Mesenchymal stem cell (in vitro differentiated cells and primary cell): ENCODE data around the gene ZNF460.

Source experiments
- DNase-seq: peaks from one replicate; pipeline ENCODE4 v3.0.0-alpha.2; 2013
- H2AFZ ChIP-seq: one replicate; pipeline ENCODE4 v1.6.1; 2013; ENCODE audit warnings: low read depth, mild to moderate bottlenecking, control low read depth, inconsistent platforms, low read length, moderate library complexity
- H2AK5ac ChIP-seq: 2 replicates; pipeline ENCODE4 v1.6.1; 2013; ENCODE audit warnings: low read length, moderate library complexity, mild to moderate bottlenecking, inconsistent platforms; ENCODE audit not compliant: severe bottlenecking
- H2BK120ac ChIP-seq: one replicate; pipeline ENCODE4 v1.6.1; 2013; ENCODE audit warnings: low read depth, mild to moderate bottlenecking, inconsistent platforms, low read length, moderate library complexity
- H2BK12ac ChIP-seq, 2 experiments: one replicate each; pipeline ENCODE4 v1.6.1; 2013; ENCODE audit warnings: inconsistent platforms in 2 of 2, low read length in 2 of 2, mild to moderate bottlenecking in 2 of 2, moderate library complexity in 2 of 2, control low read depth in 1 of 2
- H2BK15ac ChIP-seq: one replicate; pipeline ENCODE4 v1.6.1; 2013; ENCODE audit warnings: mild to moderate bottlenecking, low read depth, inconsistent platforms; ENCODE audit not compliant: poor library complexity, severe bottlenecking
- H2BK5ac ChIP-seq: 2 replicates; pipeline ENCODE4 v1.6.1; 2013; ENCODE audit warnings: low read depth, mild to moderate bottlenecking, low read length, control low read depth, inconsistent platforms; ENCODE audit not compliant: poor library complexity, severe bottlenecking
- H3K14ac ChIP-seq, 2 experiments: one replicate each; pipeline ENCODE4 v1.6.1; 2013; ENCODE audit warnings: inconsistent platforms in 2 of 2, low read length in 2 of 2, control low read depth in 1 of 2, mild to moderate bottlenecking in 1 of 2, moderate library complexity in 1 of 2
- H3K18ac ChIP-seq, 2 experiments: one replicate each; pipeline ENCODE4 v1.6.1; 2013; ENCODE audit warnings: inconsistent platforms in 2 of 2, low read length in 2 of 2, control low read depth in 1 of 2, low read depth in 1 of 2, mild to moderate bottlenecking in 1 of 2
- H3K23ac ChIP-seq, 2 experiments: one replicate each; pipeline ENCODE4 v1.6.1; 2013; ENCODE audit warnings: inconsistent platforms in 2 of 2, low read length in 2 of 2, mild to moderate bottlenecking in 2 of 2, moderate library complexity in 2 of 2, control low read depth in 1 of 2
- H3K27ac ChIP-seq: 2 replicates; pipeline ENCODE4 v1.5.1; 2013; ENCODE audit warnings: mild to moderate bottlenecking, moderate library complexity, low read length, control low read depth, inconsistent platforms; ENCODE audit not compliant: poor library complexity, severe bottlenecking
- H3K27me3 ChIP-seq, 2 experiments: 2 replicates each; pipeline versions ENCODE4 v1.6.1 to v1.7.0; 2013; ENCODE audit warnings: low read length in 2 of 2, mild to moderate bottlenecking in 2 of 2, moderate library complexity in 2 of 2, control low read depth in 1 of 2, inconsistent platforms in 1 of 2; ENCODE audit not compliant: control insufficient read depth in 1 of 2, insufficient read depth in 1 of 2
- H3K36me3 ChIP-seq, 2 experiments: 2 replicates each; pipeline versions ENCODE4 v1.6.1 to v1.7.0; 2013; ENCODE audit warnings: low read length in 2 of 2, control low read depth in 1 of 2, inconsistent platforms in 1 of 2, low read depth in 1 of 2, mild to moderate bottlenecking in 1 of 2; ENCODE audit not compliant: insufficient read depth in 2 of 2, control insufficient read depth in 1 of 2
- H3K4ac ChIP-seq, 2 experiments: one replicate each; pipeline ENCODE4 v1.6.1; 2013; ENCODE audit warnings: inconsistent platforms in 2 of 2, low read length in 2 of 2, mild to moderate bottlenecking in 2 of 2, moderate library complexity in 2 of 2, control low read depth in 1 of 2, low read depth in 1 of 2
- H3K4me1 ChIP-seq: 2 replicates; pipeline ENCODE4 v1.6.1; 2013; ENCODE audit warnings: low read depth, low read length, control low read depth; ENCODE audit not compliant: control insufficient read depth, insufficient read depth
- H3K4me2 ChIP-seq: 2 replicates; pipeline ENCODE4 v1.6.1; 2013; ENCODE audit warnings: low read length, mild to moderate bottlenecking, inconsistent platforms; ENCODE audit not compliant: poor library complexity, severe bottlenecking
- H3K4me3 ChIP-seq, 2 experiments: 2 replicates each; pipeline versions ENCODE4 v1.5.1 to v1.7.0; 2013; ENCODE audit warnings: low read length in 2 of 2, mild to moderate bottlenecking in 2 of 2, control low read depth in 1 of 2, low read depth in 1 of 2; ENCODE audit not compliant: insufficient read depth in 1 of 2
- H3K79me1 ChIP-seq: replicated peaks from 2 replicates; pipeline ENCODE4 v1.6.1; 2013; ENCODE audit warnings: mild to moderate bottlenecking, control low read depth, low read length, inconsistent platforms; ENCODE audit not compliant: poor library complexity, severe bottlenecking
- H3K9ac ChIP-seq: 2 replicates; pipeline ENCODE4 v1.7.0; 2013; ENCODE audit warnings: mild to moderate bottlenecking, low read length, moderate library complexity
- H3K9me3 ChIP-seq: 2 replicates; pipeline ENCODE4 v1.7.0; 2013; ENCODE audit warnings: mild to moderate bottlenecking, low read length; ENCODE audit not compliant: control insufficient read depth
- H4K8ac ChIP-seq: one replicate; pipeline ENCODE4 v1.6.1; 2013; ENCODE audit warnings: inconsistent platforms, mild to moderate bottlenecking, low read length, moderate library complexity
- H4K91ac ChIP-seq: one replicate; pipeline ENCODE4 v1.6.1; 2013; ENCODE audit warnings: mild to moderate bottlenecking, low read length, inconsistent platforms
- WGBS: methylation state at CpG from one replicate; pipeline ENCODE4 v1.1.7; 2013; ENCODE audit warnings: mixed read lengths; 5-methylcytosine and 5-hydroxymethylcytosine counted together

The ZNF460 gene

GRCh38 chr19:57288373-57288772, 8.1 kb downstream of the ZNF460 start:
- H2BK120ac ChIP-seq = no peak overlapping the region
- no peak overlapping the region for H3K9ac ChIP-seq
- no peaks in the 10 kb centered on the region for H3K27me3 ChIP-seq
- no peak overlapping the region for H2BK5ac ChIP-seq
- H3K23ac ChIP-seq = no peak overlapping the region
- H3K79me1 ChIP-seq = peaks cover 13% of the 10 kb centered on the region
- H3K4me1 ChIP-seq = peaks cover 4% of the 10 kb centered on the region
- no peak overlapping the region for H3K14ac ChIP-seq
- no peak overlapping the region for H3K4me2 ChIP-seq
- H2BK15ac ChIP-seq = no peak overlapping the region
- H4K8ac ChIP-seq = no peak overlapping the region
- no peak overlapping the region for H4K91ac ChIP-seq
- H3K36me3 ChIP-seq = peaks cover 64 to 96% of the 10 kb centered on the region in 2 experiments
- no peak overlapping the region for H3K4ac ChIP-seq
- no peak overlapping the region for H3K27ac ChIP-seq
- DNase-seq = no peak
- no peak overlapping the region for H2AFZ ChIP-seq
- no peak overlapping the region for H3K18ac ChIP-seq
- peaks cover 30% of the 10 kb centered on the region for H3K9me3 ChIP-seq
- H3K4me3 ChIP-seq = no peak overlapping the region
- H2AK5ac ChIP-seq = no peak overlapping the region
- 99% methylated on average over 2 of the region's 4 CpGs for WGBS
- no peak overlapping the region for H2BK12ac ChIP-seq

GRCh38 chr19:57290970-57291369, 10.7 kb downstream of the ZNF460 start:
- Histone ChIP-seq H3K36me3 (peaks cover 46 to 98% of the 10 kb centered on the region in 2 experiments), H2BK15ac (no peak overlapping the region), H3K9ac (no peak overlapping the region), H3K4ac (no peak overlapping the region), H3K23ac (no peak overlapping the region), H4K8ac (no peak overlapping the region), H2BK12ac (no peak overlapping the region), H3K4me2 (no peak overlapping the region), H3K4me1 (no peaks in the 10 kb centered on the region), H2BK120ac (no peak overlapping the region), H3K79me1 (peaks cover 15% of the 10 kb centered on the region), H3K4me3 (peak overlapping the region in 1 of 2 experiments; percentile 24), H2AK5ac (no peak overlapping the region), H2AFZ (no peak overlapping the region), H2BK5ac (no peak overlapping the region), H4K91ac (no peak overlapping the region), H3K27me3 (no peaks in the 10 kb centered on the region), H3K27ac (no peak overlapping the region), H3K14ac (no peak overlapping the region), H3K18ac (no peak overlapping the region), H3K9me3 (peaks cover 51% of the 10 kb centered on the region)
- WGBS = 99% methylated on average over 11 of the region's 11 CpGs
- no peak for DNase-seq

GRCh38 chr19:57292547-57292946, 12.3 kb downstream of the ZNF460 start:
- Histone ChIP-seq H3K79me1 (peaks cover 15% of the 10 kb centered on the region), H3K27ac (no peak overlapping the region), H3K23ac (no peak overlapping the region), H3K27me3 (no peaks in the 10 kb centered on the region), H3K9ac (no peak overlapping the region), H3K4me3 (peak overlapping the region in 1 of 2 experiments; percentile 22), H3K4me1 (no peaks in the 10 kb centered on the region), H3K9me3 (peaks cover 51% of the 10 kb centered on the region), H2AK5ac (no peak overlapping the region), H3K36me3 (peaks cover 41 to 92% of the 10 kb centered on the region in 2 experiments), H2AFZ (no peak overlapping the region), H3K4me2 (no peak overlapping the region), H2BK15ac (no peak overlapping the region), H3K4ac (no peak overlapping the region), H3K14ac (no peak overlapping the region), H2BK12ac (no peak overlapping the region), H4K91ac (no peak overlapping the region), H4K8ac (no peak overlapping the region), H2BK120ac (no peak overlapping the region), H3K18ac (no peak overlapping the region), H2BK5ac (no peak overlapping the region)
- WGBS = 100% methylated on average over 1 of the region's 1 CpG
- DNase-seq = no peak

GRCh38 chr19:57293719-57294118, 13.4 kb downstream of the ZNF460 start:
- no peak overlapping the region for H3K18ac ChIP-seq
- H3K4ac ChIP-seq = no peak overlapping the region
- H2AFZ ChIP-seq = no peak overlapping the region
- H3K79me1 ChIP-seq = peaks cover 15% of the 10 kb centered on the region
- H3K27me3 ChIP-seq = no peaks in the 10 kb centered on the region
- H3K27ac ChIP-seq = no peak overlapping the region
- H3K9me3 ChIP-seq = peaks cover 51% of the 10 kb centered on the region
- H2AK5ac ChIP-seq = no peak overlapping the region
- no peak overlapping the region for H3K14ac ChIP-seq
- peaks cover 34 to 88% of the 10 kb centered on the region in 2 experiments for H3K36me3 ChIP-seq
- H3K4me2 ChIP-seq = no peak overlapping the region
- H2BK12ac ChIP-seq = no peak overlapping the region
- H2BK5ac ChIP-seq = no peak overlapping the region
- no peak overlapping the region for H2BK15ac ChIP-seq
- DNase-seq = no peak
- 100% methylated on average over 1 of the region's 1 CpG for WGBS
- no peak overlapping the region for H4K91ac ChIP-seq
- H3K4me1 ChIP-seq = no peaks in the 10 kb centered on the region
- no peak overlapping the region for H4K8ac ChIP-seq
- H3K4me3 ChIP-seq = peak overlapping the region in 1 of 2 experiments; percentile 7
- H2BK120ac ChIP-seq = no peak overlapping the region
- no peak overlapping the region for H3K23ac ChIP-seq
- H3K9ac ChIP-seq = no peak overlapping the region
